NCI-H510A (cell line): Measurements from ENCODE around the gene OGFRL1.

Experiments
- DNase-seq: peaks from one replicate; lab custom pipeline; 2025; lab: John Stamatoyannopoulos, UW

The OGFRL1 gene

DNA sequence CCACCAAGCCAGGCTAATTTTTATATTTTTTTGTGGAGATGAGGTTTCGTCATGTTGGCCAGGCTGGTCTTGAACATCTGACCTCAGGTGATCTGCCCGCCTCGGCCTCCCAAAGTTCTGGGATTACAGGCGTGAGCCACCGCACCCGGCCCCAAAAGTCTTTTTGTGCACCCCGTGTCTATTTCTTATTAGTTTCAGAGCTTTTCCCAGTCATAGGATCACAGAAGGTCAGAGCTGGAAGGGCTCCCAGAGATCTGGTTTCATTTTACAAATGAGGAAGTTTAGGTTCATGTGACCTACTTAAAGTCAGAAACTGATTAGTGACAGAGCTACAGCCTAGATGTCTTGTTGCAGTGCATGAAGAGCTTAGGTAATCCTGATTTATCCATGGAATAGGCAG is 1.6 kb upstream of the OGFRL1 start:
- DNase-seq = no peak

DNA sequence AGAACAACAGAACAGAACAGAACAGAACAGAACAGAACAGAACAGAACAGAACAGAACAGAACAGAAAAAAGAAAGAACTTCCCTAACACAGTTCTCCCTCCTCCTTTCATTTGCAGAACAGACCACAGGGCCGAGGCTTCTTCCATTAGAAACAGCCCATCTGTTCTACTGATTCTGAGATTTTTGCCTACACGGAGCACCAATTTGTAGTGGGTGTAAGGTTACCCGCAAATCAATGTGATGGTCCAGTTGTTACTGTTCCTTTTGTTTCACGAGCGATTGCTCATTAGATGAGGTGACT is 734 bp upstream of the OGFRL1 start:
- no peak for DNase-seq

DNA sequence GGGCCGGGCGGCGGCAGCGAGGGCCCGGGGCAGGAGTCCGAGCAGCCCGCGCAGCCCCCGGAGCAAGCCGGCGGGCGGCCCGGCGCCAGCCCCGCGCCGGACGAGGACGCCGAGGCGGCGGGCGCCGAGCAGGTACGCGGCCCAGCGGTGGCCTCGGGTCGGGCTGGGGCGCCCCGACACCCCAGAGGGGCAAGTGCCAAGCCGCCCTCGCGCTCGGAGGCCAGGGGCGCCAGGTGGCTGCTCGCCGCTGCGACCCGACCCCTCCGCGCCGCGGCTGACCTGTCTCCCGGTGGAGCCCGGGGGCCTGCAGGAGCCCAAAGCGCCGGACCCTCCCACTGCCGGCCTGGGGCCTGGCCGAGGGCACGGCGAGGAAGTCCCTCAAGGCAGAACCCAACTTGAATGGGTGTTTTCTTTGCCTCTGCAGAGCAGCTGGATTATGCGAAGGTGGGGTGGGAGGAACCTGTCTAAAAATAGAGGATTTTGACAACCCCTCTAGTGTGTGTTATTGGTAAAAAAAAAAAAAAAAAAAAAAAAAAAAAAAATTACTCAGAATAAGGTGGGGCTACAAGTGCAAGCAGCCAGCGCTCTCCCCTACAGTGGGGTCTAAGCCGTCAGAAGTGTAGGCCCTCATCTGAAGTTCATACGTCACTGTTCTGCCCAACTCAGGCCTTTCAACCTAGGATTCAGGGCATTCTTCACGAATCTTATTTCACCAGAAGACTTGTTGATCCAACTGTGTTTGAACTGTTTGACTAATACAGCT is 609 bp downstream of the OGFRL1 start:
- DNase-seq = no peak

DNA sequence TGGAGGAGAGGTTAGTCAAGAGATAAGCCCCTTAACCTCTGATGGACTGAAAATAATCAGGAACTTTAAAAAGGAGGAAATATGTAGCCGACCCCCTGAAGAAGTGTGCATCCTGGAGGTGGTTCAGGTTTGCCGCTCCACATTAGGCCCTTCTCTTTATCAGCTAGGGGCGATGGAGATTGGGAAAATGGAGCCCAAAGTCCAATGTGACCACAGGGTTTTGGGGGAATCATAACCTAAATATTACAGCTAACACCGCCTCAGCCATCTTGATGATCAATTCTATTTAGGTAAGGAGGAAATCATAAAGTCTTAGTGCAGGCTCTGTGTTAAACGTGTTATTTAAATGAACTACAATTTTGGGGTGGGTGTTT is 1.2 kb downstream of the OGFRL1 start:
- DNase-seq = no peak

DNA sequence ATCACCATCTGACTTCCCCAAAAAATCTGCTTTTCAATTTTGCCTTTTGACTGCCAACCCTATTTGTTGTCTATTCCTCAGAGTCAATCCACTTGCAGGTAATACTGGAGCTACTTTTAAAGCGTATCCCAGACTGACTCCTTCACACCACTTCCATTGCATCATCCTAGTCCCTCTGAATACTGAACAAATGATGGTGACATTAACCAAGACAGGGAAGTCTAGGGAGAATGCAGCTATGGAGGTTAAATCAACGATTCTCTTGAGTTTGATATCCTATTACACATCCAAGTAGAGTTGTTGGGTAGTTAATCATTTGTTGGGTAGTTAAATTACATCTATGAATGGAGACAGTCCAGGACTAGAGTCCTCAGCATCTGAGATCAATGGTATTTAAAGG is 2.0 kb downstream of the OGFRL1 start:
- DNase-seq = no peak

DNA sequence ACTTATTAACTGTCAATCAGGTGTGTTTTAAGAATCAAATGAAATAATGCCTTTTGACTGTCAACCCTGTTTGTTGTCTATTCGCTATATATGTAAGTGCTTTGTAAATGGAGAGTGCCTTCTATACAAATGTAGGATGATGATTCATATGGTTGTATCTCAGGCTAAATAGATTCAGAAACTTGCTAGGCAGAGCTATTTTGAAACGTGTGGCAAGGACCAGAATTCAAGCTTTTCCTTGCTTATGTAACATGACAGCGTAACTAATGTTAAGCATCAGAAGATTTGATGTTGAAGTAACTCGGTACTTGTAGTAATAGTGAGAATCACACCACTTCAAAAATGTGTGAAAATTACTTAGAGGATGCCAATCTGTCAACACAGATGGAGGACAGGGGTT is 3.4 kb downstream of the OGFRL1 start:
- DNase-seq = no peak

DNA sequence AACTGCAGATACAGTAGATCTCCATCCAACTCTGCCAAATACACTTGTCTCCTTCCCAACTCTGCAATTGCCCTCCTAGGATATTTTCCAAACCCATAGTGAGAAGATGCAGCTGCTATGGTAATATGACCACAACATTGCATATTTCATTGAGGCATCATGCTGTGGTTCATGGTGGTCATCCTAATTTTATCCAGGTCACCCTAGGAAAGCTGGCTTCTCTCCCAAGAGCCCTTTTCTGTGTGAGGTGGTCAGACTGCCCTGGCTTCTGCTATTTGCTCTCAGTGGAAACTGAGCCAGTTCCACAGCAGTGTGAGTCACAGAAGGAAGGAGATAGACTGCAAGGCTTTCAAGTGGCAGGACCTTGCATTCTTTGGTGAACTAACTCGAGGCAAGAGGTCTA is 5.5 kb downstream of the OGFRL1 start:
- DNase-seq = no peak

DNA sequence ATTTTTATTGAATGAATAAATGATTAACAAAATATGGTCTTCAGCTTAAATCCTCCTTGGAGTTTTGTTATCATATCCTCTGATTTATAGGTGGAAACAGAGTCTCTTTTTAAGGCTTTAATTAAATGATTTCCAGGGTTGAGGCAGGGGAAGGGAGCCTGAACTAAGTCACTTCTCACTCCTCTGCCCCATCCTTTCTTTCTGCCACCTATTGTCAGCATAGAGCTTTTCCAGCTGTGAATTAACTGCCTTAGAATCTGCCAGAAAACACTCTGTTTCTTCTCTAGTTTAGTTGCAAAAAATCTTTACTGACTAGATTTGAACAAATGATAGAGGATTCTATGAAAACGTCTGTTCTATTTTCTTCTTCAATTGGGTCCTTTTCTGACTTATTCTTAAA is 9.8 kb downstream of the OGFRL1 start:
- no peak for DNase-seq

DNA sequence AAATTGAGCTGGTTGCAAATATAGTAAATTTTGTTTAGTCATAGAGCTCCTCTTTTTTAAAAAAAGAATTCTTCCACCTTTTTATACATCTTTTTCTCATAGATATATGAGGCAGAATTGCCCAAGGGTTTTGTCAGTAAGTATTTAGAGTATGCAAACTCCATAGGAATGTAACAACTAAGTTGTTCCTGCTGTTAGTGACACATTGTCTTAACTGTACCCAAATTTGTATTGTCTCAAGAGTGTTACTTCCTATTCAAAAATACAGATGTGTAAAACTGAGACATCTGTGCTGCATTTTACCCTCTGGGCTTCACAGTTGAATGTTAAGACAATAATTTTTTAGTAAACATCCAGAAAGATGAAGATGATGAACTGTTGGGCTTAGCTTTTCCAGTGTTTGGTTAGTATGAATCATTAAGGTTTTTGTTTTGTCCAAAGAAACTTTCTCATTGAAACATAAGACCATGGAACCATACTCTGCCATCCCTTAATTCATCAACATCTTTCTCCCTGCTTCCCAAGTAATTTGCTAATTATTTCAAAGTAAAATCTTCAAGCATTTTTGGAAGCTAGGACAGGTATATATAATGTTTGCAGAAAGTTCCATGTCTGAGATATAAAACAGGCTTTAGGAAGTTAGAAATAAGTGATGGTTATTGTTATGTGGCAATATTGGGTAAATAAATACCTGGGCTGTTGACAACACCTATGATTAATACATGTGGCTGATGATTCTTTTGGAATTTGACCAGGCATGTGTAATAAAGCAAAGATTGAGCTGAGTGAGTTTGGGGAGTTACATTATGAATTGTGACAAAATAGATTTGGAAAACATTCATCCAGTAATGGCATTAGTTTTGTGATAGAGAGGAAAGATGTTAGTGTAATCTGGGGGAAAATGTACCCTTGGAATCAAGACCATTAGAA is 11.2 kb downstream of the OGFRL1 start:
- no peak for DNase-seq

DNA sequence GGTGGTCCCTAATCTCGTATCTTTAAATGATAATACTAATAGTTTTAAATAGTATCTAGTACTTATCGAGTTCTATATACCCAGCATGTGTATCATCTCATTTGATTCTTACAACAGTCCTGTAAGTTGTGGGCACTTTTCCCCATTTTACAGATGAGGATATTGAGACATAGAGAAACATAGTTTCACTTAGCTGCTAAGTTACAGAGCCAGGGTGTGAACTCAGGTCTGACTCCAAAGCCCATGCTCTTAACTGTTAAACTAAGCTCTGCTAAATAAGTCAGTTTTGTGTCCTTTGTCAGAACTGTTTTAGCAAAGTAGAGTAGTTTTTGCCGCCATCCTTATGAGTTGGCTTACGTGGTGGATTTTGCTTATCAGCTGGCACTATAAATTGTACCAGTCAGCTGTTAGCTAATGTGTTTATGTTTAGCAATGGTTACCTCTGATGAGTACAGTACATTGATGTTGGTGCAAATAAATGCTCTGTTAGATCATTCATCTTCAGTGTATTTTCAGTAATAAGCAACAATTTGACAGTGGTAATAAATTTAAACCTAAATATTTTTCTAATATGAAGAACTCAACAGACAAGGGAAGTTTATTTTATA is 12.1 kb downstream of the OGFRL1 start:
- DNase-seq = no peak

DNA sequence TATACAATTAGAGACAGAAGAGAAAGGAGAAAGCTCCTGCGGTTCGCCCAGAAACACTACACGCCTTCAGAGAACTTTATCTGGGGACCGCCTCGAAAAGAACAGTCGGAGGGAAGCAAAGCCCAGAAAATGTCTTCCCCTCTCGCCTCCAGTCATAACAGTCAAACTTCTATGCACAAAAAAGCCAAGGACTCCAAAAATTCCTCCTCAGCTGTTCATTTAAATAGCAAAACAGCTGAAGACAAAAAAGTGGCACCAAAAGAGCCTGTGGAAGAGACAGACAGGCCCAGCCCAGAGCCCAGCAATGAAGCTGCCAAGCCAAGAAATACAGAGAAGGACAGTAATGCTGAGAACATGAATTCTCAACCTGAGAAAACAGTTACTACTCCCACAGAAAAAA is 12.9 kb downstream of the OGFRL1 start:
- DNase-seq = no peak

DNA sequence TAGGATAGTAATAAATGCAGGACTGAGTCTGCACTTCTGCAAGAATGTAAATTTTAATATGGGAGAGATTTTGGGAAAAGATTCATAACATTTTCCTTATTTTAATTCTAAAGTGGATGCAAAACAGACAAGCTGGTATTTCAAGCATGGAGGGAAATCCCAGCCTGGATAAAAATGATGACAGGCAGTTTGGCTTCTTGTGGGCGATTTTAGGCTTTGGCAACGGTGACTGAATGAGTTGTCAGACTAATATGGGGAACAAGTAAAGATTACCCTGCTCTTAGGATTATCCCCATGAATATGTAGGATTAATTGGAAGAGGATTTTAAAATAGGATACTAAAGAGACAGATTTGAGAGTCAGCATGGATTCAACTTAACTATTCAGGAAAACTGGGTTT is 21.0 kb downstream of the OGFRL1 start:
- no peak for DNase-seq

DNA sequence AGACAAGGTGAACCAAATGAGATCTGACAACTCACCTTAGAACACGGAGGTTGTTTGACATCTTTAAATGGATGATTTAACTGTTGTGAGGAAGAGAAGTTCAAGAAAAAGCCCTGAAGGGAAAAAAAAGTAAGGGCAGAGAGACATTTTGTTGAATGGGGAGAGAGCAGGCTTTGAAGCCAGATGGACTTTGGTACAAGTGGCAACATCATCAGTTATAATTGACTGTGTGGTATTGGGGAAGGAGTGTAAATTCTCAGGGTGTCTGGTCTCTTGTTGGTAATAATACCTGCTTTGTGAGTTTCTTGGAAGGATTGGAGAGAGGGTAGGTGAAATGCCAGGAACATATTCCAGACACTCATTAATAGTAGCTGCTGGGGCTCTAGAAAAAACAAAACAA is 21.6 kb downstream of the OGFRL1 start:
- DNase-seq = no peak

DNA sequence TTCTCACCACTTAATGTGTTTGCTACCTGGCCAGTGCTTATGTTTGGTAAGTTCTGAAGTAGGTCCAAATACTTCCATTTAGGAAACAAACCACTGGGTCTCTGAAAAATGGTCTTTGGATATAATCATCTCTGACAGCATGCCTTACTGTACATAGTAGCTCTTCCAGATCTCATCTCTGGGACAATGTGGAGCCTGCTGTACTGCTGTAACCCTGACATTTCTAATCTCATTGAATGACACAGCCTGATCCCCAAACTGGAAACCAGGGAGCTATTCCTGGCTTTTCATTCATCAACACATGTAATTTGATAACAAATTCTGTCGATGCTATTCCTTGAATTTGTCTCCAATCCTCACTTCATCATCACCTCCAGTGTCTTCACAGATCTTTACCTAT is 23.5 kb downstream of the OGFRL1 start:
- DNase-seq = no peak

DNA sequence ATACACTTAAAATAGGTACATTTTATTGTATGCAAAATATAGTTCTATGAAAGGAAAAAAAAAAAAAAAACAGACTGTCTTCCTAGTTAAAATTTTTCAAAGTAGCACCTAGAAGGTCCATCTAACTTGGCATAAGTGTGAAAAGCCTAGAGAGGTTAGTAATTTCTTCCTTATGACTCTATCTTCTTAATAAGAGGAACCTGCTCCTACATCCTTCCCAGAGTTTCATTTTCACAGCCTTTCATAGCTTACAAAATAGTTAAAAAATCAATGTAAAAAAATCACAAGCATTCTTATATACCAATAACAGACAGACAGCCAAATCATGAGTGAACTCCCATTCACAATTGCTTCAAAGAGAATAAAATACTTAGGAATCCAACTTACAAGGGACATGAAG is 28.8 kb downstream of the OGFRL1 start:
- DNase-seq = no peak

DNA sequence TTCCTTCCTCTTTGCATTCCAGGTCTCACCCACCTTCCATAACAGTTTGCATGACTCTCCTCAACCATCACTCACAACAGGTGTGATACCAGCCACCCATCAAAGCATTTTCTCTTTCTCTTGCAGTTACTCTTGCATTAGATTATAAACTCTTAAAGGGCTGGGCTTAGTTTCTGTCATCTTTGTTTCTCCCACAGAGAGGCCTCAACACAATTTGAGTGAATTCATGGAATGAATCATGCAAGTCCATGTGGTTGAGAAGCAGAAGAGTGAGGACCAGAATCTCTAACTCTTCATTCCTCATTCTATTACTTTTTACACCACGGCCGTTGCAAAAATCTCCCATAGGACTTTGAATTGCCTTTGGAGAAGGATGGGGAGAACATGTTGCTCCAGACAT is 31.4 kb downstream of the OGFRL1 start:
- no peak for DNase-seq

DNA sequence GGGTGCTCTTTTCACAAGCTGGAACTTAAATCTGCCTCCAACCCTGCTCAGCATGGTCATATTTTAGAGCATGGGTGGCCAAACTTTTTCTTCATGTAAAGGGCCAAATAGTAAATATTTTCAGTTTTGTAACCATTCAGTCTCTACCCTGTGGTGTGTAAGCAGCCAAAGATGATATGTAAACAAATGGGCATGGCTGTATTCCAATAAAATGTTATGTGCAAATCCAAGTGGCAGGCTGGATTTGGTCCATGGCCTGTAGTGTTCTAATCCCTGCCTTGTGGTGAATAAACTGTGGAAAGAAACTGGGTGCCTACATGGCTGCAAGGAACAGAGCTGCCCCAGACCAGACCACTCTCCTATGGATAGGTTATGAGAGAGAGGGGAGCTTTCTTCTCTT is 32.7 kb downstream of the OGFRL1 start:
- no peak for DNase-seq

DNA sequence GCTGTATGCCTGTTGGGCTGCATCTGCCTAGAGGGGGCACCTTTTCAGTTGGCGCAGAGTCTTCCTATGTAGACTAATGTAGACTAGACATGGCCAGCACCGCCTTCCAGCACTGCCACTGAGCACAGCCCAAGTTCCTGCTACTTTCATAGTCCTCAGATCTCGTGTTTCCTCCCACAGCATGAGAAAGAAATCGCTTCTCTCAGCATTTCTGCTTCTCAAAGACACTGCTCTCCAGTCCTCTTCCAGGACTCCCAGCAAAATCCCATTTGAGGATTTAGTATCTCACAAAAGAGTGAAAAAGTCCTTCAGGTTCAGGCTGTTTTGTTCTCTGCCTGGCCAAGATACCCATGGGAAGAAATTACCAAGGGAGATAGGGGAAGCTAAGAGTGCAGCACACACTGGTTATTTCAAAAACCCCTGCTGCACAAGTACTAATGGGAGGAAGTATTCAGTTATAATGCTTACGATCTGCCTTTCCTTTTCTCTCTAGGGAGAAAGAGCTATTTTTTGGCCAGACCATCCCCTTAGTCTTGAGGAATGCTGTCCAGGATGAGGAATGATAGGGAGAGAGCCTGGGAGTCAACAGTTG is 35.7 kb downstream of the OGFRL1 start:
- DNase-seq = no peak

DNA sequence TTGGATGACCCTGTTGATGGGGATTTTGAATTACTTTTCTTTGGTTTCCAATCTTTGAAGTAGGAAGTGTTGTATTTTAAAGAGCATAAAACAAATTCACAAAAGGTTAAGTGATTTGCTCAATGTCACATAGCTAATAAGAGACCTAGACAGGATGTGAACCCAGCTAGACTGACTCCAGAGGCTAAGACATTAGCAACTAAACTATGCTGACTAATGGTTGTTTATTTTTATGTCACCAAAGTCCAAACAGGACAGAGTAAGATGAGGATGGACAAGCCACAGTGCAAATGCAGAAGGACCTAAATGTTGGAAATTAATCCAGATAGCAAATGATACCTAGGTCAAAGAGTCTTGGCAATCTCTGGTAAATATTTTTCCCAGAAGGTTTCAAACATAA is 38.0 kb downstream of the OGFRL1 start:
- DNase-seq = no peak

DNA sequence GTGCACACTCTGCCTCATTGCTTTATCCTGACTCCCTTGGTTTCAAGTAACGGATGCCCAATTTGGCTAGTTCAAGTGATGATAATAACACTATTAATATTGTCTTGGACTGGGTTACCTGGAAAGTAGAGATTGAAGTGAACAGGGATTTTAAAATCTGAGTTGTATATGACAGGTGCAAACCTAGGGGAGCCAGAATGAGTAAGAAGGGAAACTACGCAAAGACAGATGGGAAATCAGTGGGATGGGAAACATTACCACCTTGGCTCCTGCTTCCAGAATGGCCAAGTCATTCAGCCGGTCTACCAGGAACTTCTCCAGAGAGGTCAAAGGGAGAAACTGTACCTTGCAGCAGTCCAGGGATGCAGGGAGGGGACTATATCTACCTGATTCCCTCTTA is 41.9 kb downstream of the OGFRL1 start:
- no peak for DNase-seq

DNA sequence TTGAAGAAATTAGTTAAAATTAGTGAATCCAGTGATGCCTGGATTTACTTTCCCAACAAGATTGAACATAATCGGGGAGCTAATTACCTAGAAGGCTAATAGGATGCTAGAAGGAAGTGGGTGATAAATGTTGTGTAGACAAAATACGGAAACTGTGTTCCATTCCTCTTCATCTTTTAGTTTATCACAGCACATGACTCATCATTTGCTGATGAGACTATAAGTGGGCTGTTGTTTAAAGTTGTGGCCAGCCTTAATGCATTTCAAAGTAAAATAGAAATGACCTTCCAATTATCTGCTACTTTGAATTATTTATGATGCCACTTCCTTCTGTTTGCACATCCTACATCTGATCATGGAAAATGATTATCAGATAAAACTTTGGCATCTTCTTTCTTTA is 43.4 kb downstream of the OGFRL1 start:
- DNase-seq = no peak

DNA sequence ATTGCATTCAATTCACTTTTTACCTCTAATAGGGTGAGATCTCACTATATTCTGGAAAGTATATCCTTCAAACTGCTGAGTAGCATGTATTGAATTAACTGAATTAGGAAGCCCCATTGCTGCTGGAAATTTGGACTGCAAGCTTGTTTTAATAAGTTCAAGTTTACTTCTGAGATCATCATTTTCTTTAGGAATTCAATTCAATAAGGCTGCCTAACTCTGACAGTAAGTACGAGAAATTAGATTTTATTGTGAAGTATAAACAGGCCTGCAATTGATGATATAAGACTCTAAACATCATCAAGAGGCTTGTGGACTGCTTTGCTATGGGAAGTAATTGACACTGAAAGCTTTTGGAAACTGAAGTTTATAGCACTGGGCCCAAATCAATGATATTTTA is 44.4 kb downstream of the OGFRL1 start:
- no peak for DNase-seq

DNA sequence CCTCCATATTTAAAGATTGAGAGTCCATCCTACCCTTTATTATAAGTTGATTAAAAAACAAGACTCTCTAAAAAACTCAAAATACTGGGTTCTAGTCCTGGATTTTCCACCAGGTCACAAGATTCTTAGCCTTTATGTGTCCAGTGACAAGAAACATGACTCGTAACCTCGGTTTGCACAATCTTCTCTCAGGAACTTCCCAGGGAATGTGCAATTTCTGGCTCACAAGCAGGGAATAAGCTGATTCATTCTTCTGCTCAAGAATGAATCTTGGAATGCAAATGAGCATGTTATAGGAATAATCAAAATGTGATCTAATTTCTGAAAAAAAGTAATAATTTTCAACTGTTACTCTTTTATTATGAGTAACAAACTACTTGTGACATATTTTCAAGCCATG is 45.1 kb downstream of the OGFRL1 start:
- no peak for DNase-seq
